HepG2 (cell line): Measurements from ENCODE around the gene TPPP2. TPM values are rescaled to one million over a fixed set of nuclear protein-coding genes. Genes with fewer than 3 reads are reported as not detected.
A peak's percentile ranks its signal among the peaks of the same experiment; 100 is the strongest.

Experiments
- ASH2L ChIP-seq: fragments of 300-600, 200-600 bp; sonication (generic); IDR thresholded peaks from 2 replicates; pipeline ENCODE4 v1.7.0; 2017; ENCODE audit warnings: low read depth, mild to moderate bottlenecking, moderate library complexity, mixed read lengths, low read length; ENCODE audit not compliant: insufficient read length
- DMAP1 ChIP-seq: IDR thresholded peaks from 2 replicates; pipeline ENCODE4 v1.6.1; 2016
- EHMT2 ChIP-seq: fragments of 200-600 bp; sonication (generic); IDR thresholded peaks from 2 replicates; pipeline ENCODE4 v1.7.0; 2017; ENCODE audit warnings: antibody characterized with exemption, low read depth, low read length, borderline replicate concordance
- FOXP4 ChIP-seq: sonication (generic); formaldehyde crosslinking; IDR thresholded peaks from 2 replicates; pipeline ENCODE4 v1.4.0; 2020; ENCODE audit warnings: missing genetic modification reagents
- GATA4 ChIP-seq: sonication (generic); IDR thresholded peaks from 2 replicates; pipeline ENCODE4 v1.6.1; 2016; ENCODE audit warnings: antibody characterized with exemption, low read depth, borderline replicate concordance
- GATAD2A ChIP-seq: IDR thresholded peaks from 2 replicates; pipeline ENCODE4 v1.6.1; 2016
- HES4 ChIP-seq: sonication (generic); formaldehyde crosslinking; IDR thresholded peaks from 2 replicates; pipeline ENCODE4 v1.9.0; 2021; ENCODE audit warnings: mild to moderate bottlenecking, missing genetic modification reagents, borderline replicate concordance
- LCORL ChIP-seq, 2 experiments: fragments of 450-650 bp in 1 of 2; sonication (generic) in 1 of 2; formaldehyde crosslinking in 1 of 2; IDR thresholded peaks; 2 replicates each; pipeline versions ENCODE4 v1.5.0 to v1.6.1; 2017 to 2020; ENCODE audit warnings: antibody characterized with exemption in 1 of 2, missing genetic modification reagents in 1 of 2
- NFIC ChIP-seq: IDR thresholded peaks from 2 replicates; pipeline ENCODE4 v1.6.1; 2012; ENCODE audit warnings: mild to moderate bottlenecking, low read length, inconsistent platforms
- NFKBIZ ChIP-seq: IDR thresholded peaks from 2 replicates; pipeline ENCODE4 v1.6.1; 2018; ENCODE audit warnings: missing genetic modification reagents, missing compliant biosample characterization
- NR2F6 ChIP-seq, 2 experiments: IDR thresholded peaks; 2 replicates each; pipeline ENCODE4 v1.6.1; 2016; ENCODE audit warnings: antibody characterized with exemption in 1 of 2, mild to moderate bottlenecking in 1 of 2
- PITX1 ChIP-seq: sonication (generic); formaldehyde crosslinking; IDR thresholded peaks from 2 replicates; pipeline ENCODE4 v1.5.1; 2020; ENCODE audit warnings: mild to moderate bottlenecking, missing genetic modification reagents
- REL ChIP-seq: sonication (generic); formaldehyde crosslinking; conservative IDR thresholded peaks from 2 replicates; pipeline ENCODE4 v1.8.0; 2022; ENCODE audit warnings: mild to moderate bottlenecking, missing genetic modification reagents, moderate library complexity
- RXRB ChIP-seq: IDR thresholded peaks from 2 replicates; pipeline ENCODE4 v1.6.1; 2016; ENCODE audit warnings: borderline replicate concordance, missing genetic modification reagents, missing compliant biosample characterization
- SIX4 ChIP-seq: sonication (generic); formaldehyde crosslinking; IDR thresholded peaks from 2 replicates; pipeline ENCODE4 v1.4.0; 2020; ENCODE audit warnings: missing genetic modification reagents
- SOX13 ChIP-seq, 3 experiments: fragments of 450-650 bp in 1 of 3; sonication (generic) in 1 of 3; formaldehyde crosslinking in 1 of 3; IDR thresholded peaks in 2 of 3; conservative IDR thresholded peaks in 1 of 3; 2 replicates each; pipeline versions ENCODE4 v1.5.0 to v1.6.1; 2016 to 2020; ENCODE audit warnings: antibody characterized with exemption in 1 of 3, mild to moderate bottlenecking in 1 of 3, missing compliant biosample characterization in 1 of 3, missing genetic modification reagents in 1 of 3, moderate library complexity in 1 of 3
- THRA ChIP-seq: sonication (generic); formaldehyde crosslinking; IDR thresholded peaks from 2 replicates; pipeline ENCODE4 v1.4.0; 2020; ENCODE audit warnings: missing genetic modification reagents, borderline replicate concordance
- ZBTB20 ChIP-seq: sonication (generic); formaldehyde crosslinking; IDR thresholded peaks from 2 replicates; pipeline ENCODE4 v1.8.1; 2023; ENCODE audit warnings: missing genetic modification reagents, low read depth, mild to moderate bottlenecking, borderline replicate concordance
- ZNF484 ChIP-seq: sonication (generic); formaldehyde crosslinking; IDR thresholded peaks from 2 replicates; pipeline ENCODE4 v1.5.1; 2020; ENCODE audit warnings: mild to moderate bottlenecking, low read depth, missing genetic modification reagents, borderline replicate concordance
- ZNF496 ChIP-seq: sonication (generic); formaldehyde crosslinking; IDR thresholded peaks from 2 replicates; pipeline ENCODE4 v1.8.1; 2023; ENCODE audit warnings: mild to moderate bottlenecking, moderate library complexity, missing genetic modification reagents; ENCODE audit not compliant: insufficient replicate concordance
- ZNF644 ChIP-seq: IDR thresholded peaks from 2 replicates; pipeline ENCODE4 v1.6.1; 2016; ENCODE audit warnings: low read depth
- polyA plus RNA-seq, 8 experiments: library from polyadenylated mRNA; depleted of rRNA in 3 of 8; stranded (reverse) in 7 of 8; unstranded in 1 of 8; fragments of >200 nt; fragmentation: Illumina TruSeq in 4 of 8; extraction: Trizol in 4 of 8; gene quantifications; 2 replicates each; pipeline versions ENCODE4 v1.2.1 to v1.2.3, GENCODE V29; 2011 to 2016; ENCODE audit warnings: low read depth in 4 of 8, missing spikeins in 1 of 8, mixed read lengths in 1 of 8; ENCODE audit not compliant: insufficient read depth in 1 of 8
- total RNA-seq, 5 experiments: library from RNA; depleted of rRNA; stranded (reverse); fragments of >200 nt; fragmentation: Illumina TruSeq; extraction: Trizol; gene quantifications; 2 replicates each; pipeline ENCODE4 v1.2.3, GENCODE V29; 2016; ENCODE audit warnings: low read depth in 1 of 5

Gene TPPP2
- total and polyA plus RNA-seq, 2 of the 13 experiments (the other 11 are each of a cell fraction or from before 2014, with no cell fraction given), result 0.58 to 4.2 TPM

- TF ChIP-seq NFKBIZ (CRISPR knock-in tag) (no peak), EHMT2 (0 out of 2 replicates have a peak, but pooled peaks have one; percentile 38), ZNF484 (CRISPR knock-in tag) (no peak), LCORL (IDR thresholded peaks at IDR 0.05) (peak; percentile 40; the same call in 1 of the 2 replicates), LCORL (CRISPR knock-in tag; IDR thresholded peaks at IDR 0.05) (peak; percentile 40; the same call in 1 of the 2 replicates), REL (CRISPR knock-in tag) (no peak), RXRB (CRISPR knock-in tag) (peak; percentile 76; the same call in 1 of the 2 replicates), ZBTB20 (CRISPR knock-in tag) (0 out of 2 replicates have a peak, but pooled peaks have one; percentile 34), ASH2L (peak; percentile 34), DMAP1 (CRISPR knock-in tag) (0 out of 2 replicates have a peak, but pooled peaks have one; percentile 25), ZNF644 (0 out of 2 replicates have a peak, but pooled peaks have one; percentile 13), SOX13 (IDR thresholded peaks at IDR 0.05) (peak; percentile 93), SOX13 (CRISPR knock-in tag; conservative IDR thresholded peaks at IDR 0.05 in 1 of 2, IDR thresholded peaks at IDR 0.05 in 1 of 2) (peak in 1 of 2 experiments; percentile 99; a peak in 2 of 4 replicates), PITX1 (CRISPR knock-in tag) (0 out of 2 replicates have a peak, but pooled peaks have one; percentile 21), THRA (CRISPR knock-in tag) (peak; percentile 76; the same call in 1 of the 2 replicates), HES4 (no peak), FOXP4 (CRISPR knock-in tag) (peak; percentile 81), GATAD2A (peak; percentile 71), NFIC (peak; percentile 63; the same call in 1 of the 2 replicates), NR2F6 (IDR thresholded peaks at IDR 0.05) (peak; percentile 60; the same call in 1 of the 2 replicates), NR2F6 (CRISPR knock-in tag; IDR thresholded peaks at IDR 0.05) (peak; percentile 52; the same call in 1 of the 2 replicates), ZNF496 (CRISPR knock-in tag) (no peak), SIX4 (CRISPR knock-in tag) (peak; percentile 33; the same call in 1 of the 2 replicates), GATA4 (peak; percentile 86)
Measured at GRCh38 chr14:21048638-21049037, 18.6 kb downstream of the TPPP2 start (continued).
